ENCODE measurements around the gene CADPS2. TPM values are rescaled to one million over a fixed set of nuclear protein-coding genes. Genes with fewer than 3 reads are reported as not detected.

Gene CADPS2
- total RNA-seq, 4 donors from 2014 or later = 27.7 to 46.2 (median 32.6) TPM

GRCh38 chr7:122600630-122601029 is 285.6 kb downstream of the CADPS2 start:
- no peaks in the 10 kb centered on the region for H3K27me3 ChIP-seq
- H3K36me3 ChIP-seq = no peaks in the 10 kb centered on the region
- no peaks in the 10 kb centered on the region for H3K9me3 ChIP-seq
- DNase-seq = no peak
- intact Hi-C loops (cut with DNase I) = no loop called here
- 82 to 84% methylated on average over 2 of the region's 2 CpGs for WGBS, 2 donors
- TF ChIP-seq CTCF (IDR thresholded peaks at IDR 0.05) = no peak
- TF ChIP-seq POLR2A (IDR thresholded peaks at IDR 0.05) = no peak
- H3K4me3 ChIP-seq (replicated peaks in 1 of 3) = no peak overlapping the region
- H3K4me1 ChIP-seq = no peaks in the 10 kb centered on the region
- no peak overlapping the region for H3K27ac ChIP-seq

GRCh38 chr7:122600042-122600441 is 286.2 kb downstream of the CADPS2 start:
- intact Hi-C loops (cut with DNase I) = no loop called here
- Histone ChIP-seq H3K4me1 (no peaks in the 10 kb centered on the region), H3K36me3 (no peaks in the 10 kb centered on the region), H3K9me3 (no peaks in the 10 kb centered on the region), H3K27me3 (no peaks in the 10 kb centered on the region), H3K4me3 (replicated peaks in 1 of 3) (no peak overlapping the region), H3K27ac (no peak overlapping the region)
- no peak for TF ChIP-seq POLR2A (IDR thresholded peaks at IDR 0.05)
- no peak for TF ChIP-seq CTCF (IDR thresholded peaks at IDR 0.05)
- WGBS, 2 donors = 86 to 88% methylated on average over 1 of the region's 1 CpG
- DNase-seq = no peak

- DNase-seq = no peak
- 82 to 88% methylated on average over 3 of the region's 3 CpGs for WGBS, 2 donors
- Histone ChIP-seq H3K4me1 (no peaks in the 10 kb centered on the region), H3K27ac (no peak overlapping the region), H3K9me3 (no peaks in the 10 kb centered on the region), H3K36me3 (no peaks in the 10 kb centered on the region), H3K27me3 (no peaks in the 10 kb centered on the region), H3K4me3 (replicated peaks in 1 of 3) (no peak overlapping the region)
- TF ChIP-seq CTCF (IDR thresholded peaks at IDR 0.05) (no peak), POLR2A (IDR thresholded peaks at IDR 0.05) (no peak)
- intact Hi-C loops (cut with DNase I) = no loop called here
These were observed 289.0 kb downstream of the CADPS2 start for GRCh38 chr7:122597277-122597676.

- no peaks in the 10 kb centered on the region for H3K36me3 ChIP-seq
- WGBS, 2 donors = 81 to 100% methylated on average over 1 of the region's 1 CpG
- no peak for DNase-seq
- H3K27ac ChIP-seq = no peak overlapping the region
- no peaks in the 10 kb centered on the region for H3K9me3 ChIP-seq
- H3K4me3 ChIP-seq (replicated peaks in 1 of 3) = no peak overlapping the region
- intact Hi-C loops (cut with DNase I) = no loop called here
- no peaks in the 10 kb centered on the region for H3K4me1 ChIP-seq
- H3K27me3 ChIP-seq = no peaks in the 10 kb centered on the region
- TF ChIP-seq POLR2A (IDR thresholded peaks at IDR 0.05) = no peak
- no peak for TF ChIP-seq CTCF (IDR thresholded peaks at IDR 0.05)
These were observed 290.4 kb downstream of the CADPS2 start for GRCh38 chr7:122595885-122596284.

- no peaks in the 10 kb centered on the region for H3K4me1 ChIP-seq
- no peaks in the 10 kb centered on the region for H3K36me3 ChIP-seq
- H3K9me3 ChIP-seq = no peaks in the 10 kb centered on the region
- H3K4me3 ChIP-seq (replicated peaks in 1 of 3) = no peak overlapping the region
- H3K27me3 ChIP-seq = no peaks in the 10 kb centered on the region
- no peak for TF ChIP-seq POLR2A (IDR thresholded peaks at IDR 0.05)
- TF ChIP-seq CTCF (IDR thresholded peaks at IDR 0.05) = no peak
- intact Hi-C loops (cut with DNase I) = no loop called here
- DNase-seq = no peak
- no peak overlapping the region for H3K27ac ChIP-seq
- 93 to 95% methylated on average over 1 of the region's 1 CpG for WGBS, 2 donors
These were observed 297.6 kb downstream of the CADPS2 start for GRCh38 chr7:122588621-122589020.
